Glutamatergic neuron (in vitro differentiated cells): ENCODE results near the gene BMP7. TPM values are rescaled to one million over a fixed set of nuclear protein-coding genes. Genes with fewer than 3 reads are reported as not detected.

Source experiments
- DNase-seq: peaks from one replicate; pipeline ENCODE4 v3.0.0; 2022
- H3K27ac Mint-ChIP-seq: one replicate; pipeline ENCODE4 v1.8.0; 2020; ENCODE audit warnings: mild to moderate bottlenecking, mixed read lengths, inconsistent platforms; ENCODE audit not compliant: unreplicated experiment
- H3K27me3 Mint-ChIP-seq: one replicate; pipeline ENCODE4 v1.8.0; 2020; ENCODE audit warnings: mild to moderate bottlenecking, moderate library complexity, mixed read lengths, inconsistent platforms; ENCODE audit not compliant: unreplicated experiment
- H3K36me3 Mint-ChIP-seq: one replicate; pipeline ENCODE4 v1.8.0; 2020; ENCODE audit warnings: mild to moderate bottlenecking, mixed read lengths, inconsistent platforms; ENCODE audit not compliant: unreplicated experiment
- H3K4me1 Mint-ChIP-seq: one replicate; pipeline ENCODE4 v1.8.0; 2020; ENCODE audit warnings: mild to moderate bottlenecking, low read depth, mixed read lengths, inconsistent platforms; ENCODE audit not compliant: unreplicated experiment
- H3K4me3 Mint-ChIP-seq: one replicate; pipeline ENCODE4 v1.8.0; 2020; ENCODE audit warnings: mild to moderate bottlenecking, mixed read lengths, inconsistent platforms; ENCODE audit not compliant: unreplicated experiment
- H3K9me3 Mint-ChIP-seq: one replicate; pipeline ENCODE4 v1.8.0; 2020; ENCODE audit warnings: mild to moderate bottlenecking, moderate library complexity, mixed read lengths, inconsistent platforms; ENCODE audit not compliant: unreplicated experiment
- CTCF ChIP-seq: fragments of 200-600 bp; sonication (generic); IDR thresholded peaks from one replicate; pipeline ENCODE4 v1.5.0; 2021; ENCODE audit not compliant: partially characterized antibody, unreplicated experiment
- total RNA-seq: library from RNA; stranded (reverse); fragmentation: NEBNext Ultra II Directional; extraction: Animal tissue kit (Norgen Biotek cat#: 25700); gene quantifications from one replicate; pipeline ENCODE4 v1.2.1, GENCODE V29; 2021; ENCODE audit not compliant: unreplicated experiment

The BMP7 gene
- total RNA-seq, 1 donor from 2014 or later = 8.7 TPM

GRCh38 chr20:57128044-57128757 lies 138.2 kb downstream of the BMP7 start:
- peaks cover 2% of the 10 kb centered on the region for H3K27me3 Mint-ChIP-seq
- no peak overlapping the region for H3K4me3 Mint-ChIP-seq
- DNase-seq = no peak
- H3K27ac Mint-ChIP-seq = no peak overlapping the region
- H3K36me3 Mint-ChIP-seq = peaks cover 4% of the 10 kb centered on the region
- no peak for TF ChIP-seq CTCF
- H3K4me1 Mint-ChIP-seq = peaks cover 15% of the 10 kb centered on the region
- H3K9me3 Mint-ChIP-seq = peaks cover 3% of the 10 kb centered on the region

- Mint-ChIP-seq H3K27ac (no peak overlapping the region), H3K27me3 (peaks cover 2% of the 10 kb centered on the region), H3K36me3 (peaks cover 4% of the 10 kb centered on the region), H3K4me1 (peaks cover 7% of the 10 kb centered on the region), H3K9me3 (peaks cover 3% of the 10 kb centered on the region), H3K4me3 (no peak overlapping the region)
- TF ChIP-seq CTCF = no peak
- no peak for DNase-seq
These were observed 139.9 kb downstream of the BMP7 start for GRCh38 chr20:57126481-57127092.

GRCh38 chr20:57124800-57125517 lies 141.5 kb downstream of the BMP7 start:
- H3K4me1 Mint-ChIP-seq = peaks cover 3% of the 10 kb centered on the region
- H3K4me3 Mint-ChIP-seq = no peak overlapping the region
- TF ChIP-seq CTCF = no peak
- no peak overlapping the region for H3K27ac Mint-ChIP-seq
- no peak for DNase-seq
- H3K27me3 Mint-ChIP-seq = peaks cover 2% of the 10 kb centered on the region
- H3K9me3 Mint-ChIP-seq = peaks cover 6% of the 10 kb centered on the region
- peaks cover 4% of the 10 kb centered on the region for H3K36me3 Mint-ChIP-seq

- peaks cover 2% of the 10 kb centered on the region for H3K27me3 Mint-ChIP-seq
- H3K4me3 Mint-ChIP-seq = no peak overlapping the region
- peaks cover 4% of the 10 kb centered on the region for H3K36me3 Mint-ChIP-seq
- no peak for DNase-seq
- peaks cover 6% of the 10 kb centered on the region for H3K9me3 Mint-ChIP-seq
- H3K4me1 Mint-ChIP-seq = peaks cover 3% of the 10 kb centered on the region
- H3K27ac Mint-ChIP-seq = no peak overlapping the region
- TF ChIP-seq CTCF = no peak
These were observed 142.1 kb downstream of the BMP7 start for GRCh38 chr20:57124366-57124765.

GRCh38 chr20:57123504-57123903 lies 142.9 kb downstream of the BMP7 start:
- no peak overlapping the region for H3K4me3 Mint-ChIP-seq
- no peak for DNase-seq
- no peak for TF ChIP-seq CTCF

More at GRCh38 chr20:57123504-57123903, 142.9 kb downstream of the BMP7 start:
- peaks cover 6% of the 10 kb centered on the region for H3K9me3 Mint-ChIP-seq
- no peak overlapping the region for H3K27ac Mint-ChIP-seq
- H3K36me3 Mint-ChIP-seq = peaks cover 4% of the 10 kb centered on the region
- peaks cover 3% of the 10 kb centered on the region for H3K4me1 Mint-ChIP-seq
- H3K27me3 Mint-ChIP-seq = no peaks in the 10 kb centered on the region
